ENCODE data around the gene SLC7A1. TPM values are rescaled to one million over a fixed set of nuclear protein-coding genes. Genes with fewer than 3 reads are reported as not detected.
A peak's percentile ranks its signal among the peaks of the same experiment; 100 is the strongest.

The SLC7A1 gene
- polyA plus RNA-seq, 3 donors, result 0.89 to 2.2 (median 0.92) TPM

DNA sequence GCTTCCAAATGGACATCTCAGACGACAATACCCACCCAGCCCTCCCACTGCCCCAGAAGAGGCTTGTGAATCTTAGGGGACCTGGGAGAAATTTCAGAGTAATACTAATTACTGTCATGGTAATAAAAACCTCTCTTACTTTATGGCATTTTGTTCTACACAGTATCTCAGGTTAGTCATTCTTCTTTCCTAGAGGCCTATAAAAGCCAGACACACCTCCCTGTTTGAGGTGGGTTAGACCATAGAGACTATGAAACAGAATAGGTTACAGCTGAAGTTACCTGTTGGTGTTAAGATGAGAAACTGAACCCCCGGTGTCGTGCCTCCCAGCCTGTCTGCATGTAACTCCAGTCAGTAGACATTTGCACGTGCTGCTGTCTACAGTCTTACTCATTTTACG, 113.9 kb downstream of the SLC7A1 start:
- no peak for DNase-seq
- intact Hi-C loops (cut with micrococcal nuclease), result no loop called here
- no peak for TF ChIP-seq CTCF (IDR thresholded peaks at IDR 0.05)
- Histone ChIP-seq H3K9me3 (replicated peaks in 1 of 2; ENCODE audit: control insufficient read depth in 1 of 2, insufficient read depth in 1 of 2, low read length in 2 of 2) (no peaks in the 10 kb centered on the region), H2AFZ (ENCODE audit: insufficient read depth, low read depth, low read length, poor library complexity, severe bottlenecking) (no peak overlapping the region), H3K36me3 (replicated peaks in 1 of 2; ENCODE audit: control insufficient read depth in 1 of 2, insufficient read depth in 2 of 2, low read length in 2 of 2) (no peaks in the 10 kb centered on the region), H3K4me2 (replicated peaks; ENCODE audit: extremely low read depth, low read length, poor library complexity, severe bottlenecking) (no peak overlapping the region), H3K9ac (ENCODE audit: insufficient read depth, low read length, poor library complexity, severe bottlenecking) (no peak overlapping the region), H3K27ac (ENCODE audit: low read depth in 1 of 2, low read length in 2 of 2) (no peak overlapping the region), H3K79me2 (ENCODE audit: insufficient read depth, low read length) (no peaks in the 10 kb centered on the region), H3K4me3 (replicated peaks in 1 of 3; ENCODE audit: low read depth in 2 of 3, low read length in 3 of 3) (no peak overlapping the region), H3K4me1 (ENCODE audit: control insufficient read depth in 1 of 2, insufficient read depth in 2 of 2, low read length in 2 of 2) (peaks cover under 1 to 3% of the 10 kb centered on the region in 2 donors), H3K27me3 (ENCODE audit: control insufficient read depth in 2 of 2, insufficient read depth in 2 of 2, low read length in 2 of 2) (no peaks in the 10 kb centered on the region), H4K20me1 (ENCODE audit: insufficient read depth, low read length) (no peaks in the 10 kb centered on the region)
- Mint-ChIP-seq H3K9me3 (no peaks in the 10 kb centered on the region), H3K27me3 (ENCODE audit: low read depth in 3 of 3) (peaks cover 1 to 11% (median 5%) of the 10 kb centered on the region in 3 donors), H3K27ac (peak overlapping the region in 1 of 7 donors; percentile 53), H3K4me3 (no peak overlapping the region), H3K36me3 (no peaks in the 10 kb centered on the region), H3K4me1 (peaks cover 4% of the 10 kb centered on the region)
- 100% methylated on average over 2 of the region's 5 CpGs for WGBS (ENCODE audit: insufficient coverage)

- H3K4me3 ChIP-seq (replicated peaks in 1 of 3; ENCODE audit: low read depth in 2 of 3, low read length in 3 of 3), result no peak overlapping the region
- Mint-ChIP-seq H3K4me1 (no peaks in the 10 kb centered on the region), H3K27me3 (ENCODE audit: low read depth in 3 of 3) (peaks cover 1 to 11% (median 5%) of the 10 kb centered on the region in 3 donors), H3K9me3 (no peaks in the 10 kb centered on the region), H3K36me3 (no peaks in the 10 kb centered on the region), H3K27ac (peak overlapping the region in 1 of 7 donors; percentile 53), H3K4me3 (no peak overlapping the region)
- no peak overlapping the region for H3K4me2 ChIP-seq (replicated peaks; ENCODE audit: extremely low read depth, low read length, poor library complexity, severe bottlenecking)
- H3K36me3 ChIP-seq (replicated peaks in 1 of 2; ENCODE audit: control insufficient read depth in 1 of 2, insufficient read depth in 2 of 2, low read length in 2 of 2), result no peaks in the 10 kb centered on the region
- no peak overlapping the region for H3K27ac ChIP-seq (ENCODE audit: low read depth in 1 of 2, low read length in 2 of 2)
- no peak overlapping the region for H3K9ac ChIP-seq (ENCODE audit: insufficient read depth, low read length, poor library complexity, severe bottlenecking)
- no peaks in the 10 kb centered on the region for H3K4me1 ChIP-seq (ENCODE audit: control insufficient read depth in 1 of 2, insufficient read depth in 2 of 2, low read length in 2 of 2)
- intact Hi-C loops (cut with micrococcal nuclease), result no loop called here
- TF ChIP-seq CTCF (IDR thresholded peaks at IDR 0.05), result no peak
- no peaks in the 10 kb centered on the region for H4K20me1 ChIP-seq (ENCODE audit: insufficient read depth, low read length)
- H3K79me2 ChIP-seq (ENCODE audit: insufficient read depth, low read length), result no peaks in the 10 kb centered on the region
- H2AFZ ChIP-seq (ENCODE audit: insufficient read depth, low read depth, low read length, poor library complexity, severe bottlenecking), result no peak overlapping the region
- H3K9me3 ChIP-seq (replicated peaks in 1 of 2; ENCODE audit: control insufficient read depth in 1 of 2, insufficient read depth in 1 of 2, low read length in 2 of 2), result no peaks in the 10 kb centered on the region
- 0% methylated on average over 2 of the region's 11 CpGs for WGBS (ENCODE audit: insufficient coverage)
- H3K27me3 ChIP-seq (ENCODE audit: control insufficient read depth in 2 of 2, insufficient read depth in 2 of 2, low read length in 2 of 2), result no peaks in the 10 kb centered on the region
- DNase-seq, result no peak
These were observed 114.5 kb downstream of the SLC7A1 start for GRCh38 chr13:29480893-29481525.

All from CD14-positive monocyte (primary cell).